Thyroid gland (tissue), 4 donors: Measurements from ENCODE around the gene TNFRSF11A.

Experiments used
- CTCF ChIP-seq, 6 experiments: fragments of 200-600 bp in 3 of 6; fragments of 450-650 bp in 3 of 6; sonication (generic) in 3 of 6; IDR thresholded peaks; one replicate each; pipeline ENCODE4 v1.5.1; 2016 to 2019; ENCODE audit warnings: antibody characterized with exemption in 6 of 6, mild to moderate bottlenecking in 2 of 6, inconsistent platforms in 1 of 6, moderate library complexity in 1 of 6
- POLR2A ChIP-seq, 2 donors: fragments of 450-650 bp; IDR thresholded peaks; one replicate each; pipeline ENCODE4 v1.6.1; 2017; ENCODE audit warnings: antibody characterized with exemption in 2 of 2, mild to moderate bottlenecking in 2 of 2, moderate library complexity in 1 of 2

- TF ChIP-seq POLR2A (IDR thresholded peaks at IDR 0.05) (no peak), CTCF (IDR thresholded peaks at IDR 0.05) (no peak)
Measured at GRCh38 chr18:62403120-62403519, 78.0 kb downstream of the TNFRSF11A start.
